ENCODE results near the gene SAAL1. TPM values are rescaled to one million over a fixed set of nuclear protein-coding genes. Genes with fewer than 3 reads are reported as not detected.

Gene SAAL1
- total RNA-seq, 1 donor from 2014 or later: 73.4 TPM

DNA sequence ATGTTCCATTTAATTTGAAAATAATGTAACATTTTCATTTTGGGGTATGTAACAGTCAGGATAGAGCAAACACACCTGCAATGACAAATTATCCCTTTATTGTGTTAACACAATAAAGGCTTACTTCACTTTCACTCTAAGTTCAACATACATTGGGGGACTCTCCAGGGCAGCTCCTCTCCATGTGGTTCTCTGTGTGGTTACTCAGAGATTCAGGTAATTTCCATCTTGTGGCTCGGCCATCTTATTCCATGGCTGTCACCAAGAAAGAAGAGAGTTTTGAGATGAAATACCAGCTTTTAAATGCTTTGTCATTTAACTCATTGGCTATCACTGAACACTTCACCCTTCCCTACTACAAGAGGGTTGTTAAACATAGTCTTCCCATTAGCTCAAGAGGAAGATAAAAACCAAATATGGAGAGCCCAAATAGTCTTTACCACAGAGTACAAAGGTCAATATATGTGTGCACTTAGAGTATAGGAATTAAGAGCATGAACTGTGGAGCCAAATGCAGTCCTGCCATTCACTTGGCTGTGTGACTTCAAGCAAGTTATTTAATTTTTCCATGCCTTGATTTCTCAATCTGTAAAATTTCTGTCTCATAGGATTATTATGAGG lies 49.2 kb downstream of the SAAL1 start:
- Histone ChIP-seq H3K4me1 (no peaks in the 10 kb centered on the region), H3K79me2 (ENCODE audit: low read depth) (no peaks in the 10 kb centered on the region), H3K27me3 (no peaks in the 10 kb centered on the region), H4K20me1 (ENCODE audit: low read depth) (no peaks in the 10 kb centered on the region), H3K9me3 (ENCODE audit: low read depth) (no peaks in the 10 kb centered on the region), H2AFZ (replicated peaks) (no peak overlapping the region), H3K4me3 (no peak overlapping the region), H3K36me3 (no peaks in the 10 kb centered on the region), H3K9ac (no peak overlapping the region), H3K4me2 (no peak overlapping the region), H3K27ac (no peak overlapping the region), H3F3A (ENCODE audit: low read depth) (no peaks in the 10 kb centered on the region)
- no peaks in the 10 kb centered on the region for H3K36me3 Mint-ChIP-seq
- no peak overlapping the region for H3K27ac Mint-ChIP-seq
- no peaks in the 10 kb centered on the region for H3K9me3 Mint-ChIP-seq
- H3K4me3 Mint-ChIP-seq: no peak overlapping the region
- DNase-seq (ENCODE audit: low spot score): no peak
- TF ChIP-seq EZH2 (IDR thresholded peaks at IDR 0.05) (no peak), EZH2phosphoT487 (IDR thresholded peaks at IDR 0.05) (no peak), CTCF (IDR thresholded peaks at IDR 0.05) (no peak)
- no peaks in the 10 kb centered on the region for H3K4me1 Mint-ChIP-seq
- H3K27me3 Mint-ChIP-seq (ENCODE audit: insufficient read depth, low read depth): peaks cover 5% of the 10 kb centered on the region

- H3K4me3 ChIP-seq: no peak overlapping the region
- no peak overlapping the region for H2AFZ ChIP-seq (replicated peaks)
- H3K27ac ChIP-seq: no peak overlapping the region
- no peaks in the 10 kb centered on the region for H4K20me1 ChIP-seq (ENCODE audit: low read depth)
- Mint-ChIP-seq H3K36me3 (no peaks in the 10 kb centered on the region), H3K27ac (no peak overlapping the region), H3K4me1 (no peaks in the 10 kb centered on the region), H3K9me3 (no peaks in the 10 kb centered on the region), H3K4me3 (no peak overlapping the region), H3K27me3 (ENCODE audit: insufficient read depth, low read depth) (peaks cover 5% of the 10 kb centered on the region)
- no peaks in the 10 kb centered on the region for H3K36me3 ChIP-seq
- H3K4me2 ChIP-seq: no peak overlapping the region
- H3K4me1 ChIP-seq: peaks cover 6% of the 10 kb centered on the region
- no peaks in the 10 kb centered on the region for H3K27me3 ChIP-seq
- H3K9me3 ChIP-seq (ENCODE audit: low read depth): no peaks in the 10 kb centered on the region
- H3K9ac ChIP-seq: no peak overlapping the region
- no peaks in the 10 kb centered on the region for H3F3A ChIP-seq (ENCODE audit: low read depth)
- H3K79me2 ChIP-seq (ENCODE audit: low read depth): no peaks in the 10 kb centered on the region
- no peak for DNase-seq (ENCODE audit: low spot score)
- TF ChIP-seq EZH2phosphoT487 (IDR thresholded peaks at IDR 0.05) (no peak), CTCF (IDR thresholded peaks at IDR 0.05) (no peak), EZH2 (IDR thresholded peaks at IDR 0.05) (no peak)
Observed at GRCh38 chr11:18054511-18055103, 51.3 kb downstream of the SAAL1 start.

- no peak overlapping the region for H3K4me3 ChIP-seq
- H3K9me3 Mint-ChIP-seq: peaks cover 5% of the 10 kb centered on the region
- H3K4me1 ChIP-seq: peaks cover 6% of the 10 kb centered on the region
- H2AFZ ChIP-seq (replicated peaks): no peak overlapping the region
- no peaks in the 10 kb centered on the region for H4K20me1 ChIP-seq (ENCODE audit: low read depth)
- no peaks in the 10 kb centered on the region for H3K9me3 ChIP-seq (ENCODE audit: low read depth)
- H3K4me3 Mint-ChIP-seq: no peak overlapping the region
- no peak overlapping the region for H3K4me2 ChIP-seq
- H3F3A ChIP-seq (ENCODE audit: low read depth): no peaks in the 10 kb centered on the region
- H3K36me3 Mint-ChIP-seq: no peaks in the 10 kb centered on the region
- TF ChIP-seq CTCF (IDR thresholded peaks at IDR 0.05): no peak
- no peak for TF ChIP-seq EZH2phosphoT487 (IDR thresholded peaks at IDR 0.05)
- TF ChIP-seq EZH2 (IDR thresholded peaks at IDR 0.05): no peak
- no peak for DNase-seq (ENCODE audit: low spot score)
- peaks cover 30% of the 10 kb centered on the region for H3K27me3 ChIP-seq
- no peaks in the 10 kb centered on the region for H3K36me3 ChIP-seq
- no peak overlapping the region for H3K9ac ChIP-seq
- no peak overlapping the region for H3K27ac ChIP-seq
- H3K27me3 Mint-ChIP-seq (ENCODE audit: insufficient read depth, low read depth): peaks cover 13% of the 10 kb centered on the region
- H3K27ac Mint-ChIP-seq: no peak overlapping the region
- H3K79me2 ChIP-seq (ENCODE audit: low read depth): no peaks in the 10 kb centered on the region
- peaks cover 3% of the 10 kb centered on the region for H3K4me1 Mint-ChIP-seq
Observed at GRCh38 chr11:18050848-18051247, 55.0 kb downstream of the SAAL1 start.

Measured in neural progenitor cell (in vitro differentiated cells).